ENCODE data around the gene ARSD.

DNA sequence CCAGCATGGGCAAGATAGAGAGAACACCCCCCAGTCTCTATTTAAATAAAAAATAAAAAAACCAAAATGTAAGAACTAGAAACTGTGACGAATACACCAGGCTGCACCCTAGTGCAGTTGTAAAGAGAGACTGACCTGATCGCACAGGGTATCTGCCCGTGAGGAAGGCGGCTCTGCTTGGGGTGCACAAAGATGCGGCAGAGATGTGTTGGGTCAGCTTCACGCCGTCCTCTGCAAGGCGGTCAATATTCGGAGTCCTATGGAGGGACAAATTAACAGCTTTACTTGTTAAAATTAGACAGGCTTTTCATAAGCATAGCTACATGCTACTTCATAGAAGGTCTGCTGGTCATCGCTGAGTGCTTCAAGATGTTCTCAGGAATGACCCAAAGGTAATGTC is 26.1 kb upstream of the ARSD start:
- TF ChIP-seq, protein P1, sequence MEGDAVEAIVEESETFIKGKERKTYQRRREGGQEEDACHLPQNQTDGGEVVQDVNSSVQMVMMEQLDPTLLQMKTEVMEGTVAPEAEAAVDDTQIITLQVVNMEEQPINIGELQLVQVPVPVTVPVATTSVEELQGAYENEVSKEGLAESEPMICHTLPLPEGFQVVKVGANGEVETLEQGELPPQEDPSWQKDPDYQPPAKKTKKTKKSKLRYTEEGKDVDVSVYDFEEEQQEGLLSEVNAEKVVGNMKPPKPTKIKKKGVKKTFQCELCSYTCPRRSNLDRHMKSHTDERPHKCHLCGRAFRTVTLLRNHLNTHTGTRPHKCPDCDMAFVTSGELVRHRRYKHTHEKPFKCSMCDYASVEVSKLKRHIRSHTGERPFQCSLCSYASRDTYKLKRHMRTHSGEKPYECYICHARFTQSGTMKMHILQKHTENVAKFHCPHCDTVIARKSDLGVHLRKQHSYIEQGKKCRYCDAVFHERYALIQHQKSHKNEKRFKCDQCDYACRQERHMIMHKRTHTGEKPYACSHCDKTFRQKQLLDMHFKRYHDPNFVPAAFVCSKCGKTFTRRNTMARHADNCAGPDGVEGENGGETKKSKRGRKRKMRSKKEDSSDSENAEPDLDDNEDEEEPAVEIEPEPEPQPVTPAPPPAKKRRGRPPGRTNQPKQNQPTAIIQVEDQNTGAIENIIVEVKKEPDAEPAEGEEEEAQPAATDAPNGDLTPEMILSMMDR (IDR thresholded peaks at IDR 0.05 in 2 of 3, conservative IDR thresholded peaks at IDR 0.05 in 1 of 3; ENCODE audit: borderline replicate concordance in 1 of 3, insufficient read depth in 1 of 3, low read depth in 2 of 3, low read length in 2 of 3) = no peak
- TF ChIP-seq ZNF274 (IDR thresholded peaks at IDR 0.05; ENCODE audit: low read depth, low read length) (no peak), POLR2A (IDR thresholded peaks at IDR 0.05; ENCODE audit: borderline replicate concordance, extremely low read depth, insufficient read depth, insufficient read length) (no peak), CEBPB (IDR thresholded peaks at IDR 0.05; ENCODE audit: low read depth) (no peak)
- TF ChIP-seq, protein P2, sequence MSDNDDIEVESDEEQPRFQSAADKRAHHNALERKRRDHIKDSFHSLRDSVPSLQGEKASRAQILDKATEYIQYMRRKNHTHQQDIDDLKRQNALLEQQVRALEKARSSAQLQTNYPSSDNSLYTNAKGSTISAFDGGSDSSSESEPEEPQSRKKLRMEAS (IDR thresholded peaks at IDR 0.05) = no peak
- TF ChIP-seq, protein P3, sequence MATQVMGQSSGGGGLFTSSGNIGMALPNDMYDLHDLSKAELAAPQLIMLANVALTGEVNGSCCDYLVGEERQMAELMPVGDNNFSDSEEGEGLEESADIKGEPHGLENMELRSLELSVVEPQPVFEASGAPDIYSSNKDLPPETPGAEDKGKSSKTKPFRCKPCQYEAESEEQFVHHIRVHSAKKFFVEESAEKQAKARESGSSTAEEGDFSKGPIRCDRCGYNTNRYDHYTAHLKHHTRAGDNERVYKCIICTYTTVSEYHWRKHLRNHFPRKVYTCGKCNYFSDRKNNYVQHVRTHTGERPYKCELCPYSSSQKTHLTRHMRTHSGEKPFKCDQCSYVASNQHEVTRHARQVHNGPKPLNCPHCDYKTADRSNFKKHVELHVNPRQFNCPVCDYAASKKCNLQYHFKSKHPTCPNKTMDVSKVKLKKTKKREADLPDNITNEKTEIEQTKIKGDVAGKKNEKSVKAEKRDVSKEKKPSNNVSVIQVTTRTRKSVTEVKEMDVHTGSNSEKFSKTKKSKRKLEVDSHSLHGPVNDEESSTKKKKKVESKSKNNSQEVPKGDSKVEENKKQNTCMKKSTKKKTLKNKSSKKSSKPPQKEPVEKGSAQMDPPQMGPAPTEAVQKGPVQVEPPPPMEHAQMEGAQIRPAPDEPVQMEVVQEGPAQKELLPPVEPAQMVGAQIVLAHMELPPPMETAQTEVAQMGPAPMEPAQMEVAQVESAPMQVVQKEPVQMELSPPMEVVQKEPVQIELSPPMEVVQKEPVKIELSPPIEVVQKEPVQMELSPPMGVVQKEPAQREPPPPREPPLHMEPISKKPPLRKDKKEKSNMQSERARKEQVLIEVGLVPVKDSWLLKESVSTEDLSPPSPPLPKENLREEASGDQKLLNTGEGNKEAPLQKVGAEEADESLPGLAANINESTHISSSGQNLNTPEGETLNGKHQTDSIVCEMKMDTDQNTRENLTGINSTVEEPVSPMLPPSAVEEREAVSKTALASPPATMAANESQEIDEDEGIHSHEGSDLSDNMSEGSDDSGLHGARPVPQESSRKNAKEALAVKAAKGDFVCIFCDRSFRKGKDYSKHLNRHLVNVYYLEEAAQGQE (IDR thresholded peaks at IDR 0.05; ENCODE audit: low read depth) = no peak

Measured in HCT116 (cell line).